ENCODE data around the gene ZNRF3.
A peak's percentile ranks its signal among the peaks of the same experiment; 100 is the strongest.

The ZNRF3 gene

GRCh38 chr22:29029202-29030000 lies 146.0 kb downstream of the ZNRF3 start:
- DNase-seq (ENCODE audit: low spot score): no peak
- ChIA-PET CTCF (no interaction called here), POLR2A (ENCODE audit: low non-redundant PET) (no interaction called here)
- no peak for TF ChIP-seq CTCF (conservative IDR thresholded peaks at IDR 0.05; ENCODE audit: low read depth)
- H3K27ac ChIP-seq: no peak overlapping the region

GRCh38 chr22:29030016-29030617 lies 146.7 kb downstream of the ZNRF3 start:
- H3K27ac ChIP-seq: peak overlapping the region; percentile 75
- ChIA-PET POLR2A (ENCODE audit: low non-redundant PET) (no interaction called here), CTCF (interaction anchor here (1.7 kb wide), 1 partner anchor 10 kb away, joined by 7 read pairs; no protein-coding TSS in a partner anchor)
- peak; percentile 13 for DNase-seq (ENCODE audit: low spot score)
- peak; percentile 12; the same call in 1 of the 2 replicates for TF ChIP-seq CTCF (conservative IDR thresholded peaks at IDR 0.05; ENCODE audit: low read depth)

GRCh38 chr22:29030618-29031226 lies 147.3 kb downstream of the ZNRF3 start:
- H3K27ac ChIP-seq: peak overlapping the region; percentile 75
- ChIA-PET POLR2A (ENCODE audit: low non-redundant PET) (no interaction called here), CTCF (interaction anchor here (0.5 to 1.7 kb wide), 2 partner anchors 10 to 205 kb away, joined by 3 to 7 read pairs; no protein-coding TSS in a partner anchor)
- no peak for TF ChIP-seq CTCF (conservative IDR thresholded peaks at IDR 0.05; ENCODE audit: low read depth)
- DNase-seq (ENCODE audit: low spot score): peak; percentile 56

GRCh38 chr22:29031227-29032011 lies 148.0 kb downstream of the ZNRF3 start:
- POLR2A ChIA-PET (ENCODE audit: low non-redundant PET): no interaction called here
- CTCF ChIA-PET: interaction anchor here (0.5 to 1.7 kb wide), 2 partner anchors 9 to 204 kb away, joined by 3 to 7 read pairs; no protein-coding TSS in a partner anchor
- TF ChIP-seq CTCF (conservative IDR thresholded peaks at IDR 0.05; ENCODE audit: low read depth): no peak
- peak; percentile 41 for DNase-seq (ENCODE audit: low spot score)
- H3K27ac ChIP-seq: peak overlapping the region; percentile 75

- ChIA-PET POLR2A (ENCODE audit: low non-redundant PET) (no interaction called here), CTCF (interaction anchor here (1.7 kb wide), 1 partner anchor 9 kb away, joined by 7 read pairs; no protein-coding TSS in a partner anchor)
- no peak for TF ChIP-seq CTCF (conservative IDR thresholded peaks at IDR 0.05; ENCODE audit: low read depth)
- peak overlapping the region; percentile 75 for H3K27ac ChIP-seq
- DNase-seq (ENCODE audit: low spot score): no peak
These were observed 148.7 kb downstream of the ZNRF3 start for GRCh38 chr22:29032014-29032475.

- no peak overlapping the region for H3K27ac ChIP-seq
- CTCF ChIA-PET: no interaction called here
These were observed 149.2 kb downstream of the ZNRF3 start for GRCh38 chr22:29032584-29032983.

More at GRCh38 chr22:29032584-29032983, 149.2 kb downstream of the ZNRF3 start:
- no peak for TF ChIP-seq CTCF (conservative IDR thresholded peaks at IDR 0.05; ENCODE audit: low read depth)
- DNase-seq (ENCODE audit: low spot score): no peak
- POLR2A ChIA-PET (ENCODE audit: low non-redundant PET): no interaction called here
